Peyer's patch (tissue), 4 donors: Measurements from ENCODE around the gene TRUB1. TPM values are rescaled to one million over a fixed set of nuclear protein-coding genes. Genes with fewer than 3 reads are reported as not detected.
"Not testable (repeated sequence)": the region's sequence is repeated elsewhere in the genome, so short reads cannot be mapped to it uniquely, and the experiment has no call there.

Source experiments
- DNase-seq, 3 donors: peaks; one replicate each; pipeline ENCODE4 v3.0.0-alpha.2; 2017 to 2019
- H3K27ac ChIP-seq, 4 donors: fragments of 200-600 bp; sonication (generic); one replicate each; pipeline ENCODE4 v1.5.1; 2016 to 2019
- H3K27me3 ChIP-seq, 2 donors: fragments of 200-600 bp; sonication (generic); one replicate each; pipeline ENCODE4 v1.5.1; 2019
- H3K36me3 ChIP-seq, 3 donors: fragments of 200-600 bp; sonication (generic); one replicate each; pipeline ENCODE4 v1.5.1; 2016 to 2019
- H3K4me1 ChIP-seq, 4 donors: fragments of 200-600 bp; sonication (generic); one replicate each; pipeline ENCODE4 v1.5.1; 2016 to 2019
- H3K4me3 ChIP-seq, 4 donors: fragments of 200-600 bp; sonication (generic); 1 replicate in 3 of 4; 2 replicates in 1 of 4; pipeline ENCODE4 v1.5.1; 2016 to 2019; ENCODE audit warnings: mild to moderate bottlenecking in 1 of 4
- H3K9me3 ChIP-seq, 4 donors: fragments of 200-600 bp; sonication (generic); one replicate each; pipeline ENCODE4 v1.5.1; 2016 to 2019; ENCODE audit warnings: mild to moderate bottlenecking in 1 of 4
- CTCF ChIP-seq, 6 experiments: fragments of 450-650 bp in 4 of 6; fragments of 200-600 bp in 2 of 6; sonication (generic) in 1 of 6; IDR thresholded peaks; one replicate each; pipeline ENCODE4 v1.5.1; 2017 to 2019; ENCODE audit warnings: antibody characterized with exemption in 6 of 6, mild to moderate bottlenecking in 3 of 6, moderate library complexity in 1 of 6
- POLR2A ChIP-seq, 2 donors: fragments of 450-650 bp; IDR thresholded peaks; one replicate each; pipeline ENCODE4 v1.5.1; 2017; ENCODE audit warnings: antibody characterized with exemption in 2 of 2, mild to moderate bottlenecking in 2 of 2, moderate library complexity in 2 of 2
- total RNA-seq, 4 donors: library from RNA; depleted of rRNA; stranded (reverse); fragments of >200 nt; gene quantifications; one replicate each; pipeline ENCODE4 v1.1.0, GENCODE V29; 2016

The TRUB1 gene
- total RNA-seq, 4 donors from 2014 or later, result 9.9 to 19.3 (median 14.0) TPM

- DNase-seq, result no peak
- Histone ChIP-seq H3K4me3 (no peak overlapping the region), H3K4me1 (no peaks in the 10 kb centered on the region), H3K36me3 (no peaks in the 10 kb centered on the region), H3K9me3 (no peaks in the 10 kb centered on the region), H3K27me3 (no peaks in the 10 kb centered on the region), H3K27ac (no peak overlapping the region)
- TF ChIP-seq POLR2A (IDR thresholded peaks at IDR 0.05), result no peak
- no peak for TF ChIP-seq CTCF (IDR thresholded peaks at IDR 0.05)
These were observed 5.8 kb upstream of the TRUB1 start for GRCh38 chr10:114932225-114932624.

- Histone ChIP-seq H3K4me3 (no peak overlapping the region), H3K27me3 (no peaks in the 10 kb centered on the region), H3K27ac (no peak overlapping the region), H3K36me3 (no peaks in the 10 kb centered on the region), H3K4me1 (no peaks in the 10 kb centered on the region), H3K9me3 (no peaks in the 10 kb centered on the region)
- no peak for DNase-seq
- TF ChIP-seq POLR2A (IDR thresholded peaks at IDR 0.05) (no peak), CTCF (IDR thresholded peaks at IDR 0.05) (no peak)
These were observed 5.0 kb upstream of the TRUB1 start for GRCh38 chr10:114932945-114933344.

- no peak for TF ChIP-seq CTCF (IDR thresholded peaks at IDR 0.05)
- no peak for TF ChIP-seq POLR2A (IDR thresholded peaks at IDR 0.05)
- Histone ChIP-seq H3K4me1 (no peaks in the 10 kb centered on the region), H3K9me3 (no peaks in the 10 kb centered on the region), H3K27ac (no peak overlapping the region), H3K4me3 (no peak overlapping the region), H3K36me3 (no peaks in the 10 kb centered on the region), H3K27me3 (no peaks in the 10 kb centered on the region)
- no peak for DNase-seq
These were observed 4.4 kb upstream of the TRUB1 start for GRCh38 chr10:114933588-114933987.

GRCh38 chr10:114933995-114934394 lies 4.0 kb upstream of the TRUB1 start:
- not testable (repeated sequence) for H3K4me3 ChIP-seq, H3K4me1 ChIP-seq, H3K9me3 ChIP-seq, H3K36me3 ChIP-seq, H3K27ac ChIP-seq, DNase-seq, H3K27me3 ChIP-seq

- peak overlapping the region; percentile 73 to 91 (median 78) for H3K4me3 ChIP-seq
- TF ChIP-seq POLR2A (IDR thresholded peaks at IDR 0.05), result no peak
- H3K9me3 ChIP-seq, result no peaks in the 10 kb centered on the region
- peaks cover 0 to 27% (median 0%) of the 10 kb centered on the region in 3 donors for H3K36me3 ChIP-seq
- no peak for DNase-seq
- H3K27ac ChIP-seq, result peak overlapping the region in 1 of 4 donors; percentile 81
- peaks cover 0 to 10% (median 0%) of the 10 kb centered on the region in 4 donors for H3K4me1 ChIP-seq
- H3K27me3 ChIP-seq, result no peaks in the 10 kb centered on the region
These were observed 830 bp downstream of the TRUB1 start for GRCh38 chr10:114938856-114939193.

DNA sequence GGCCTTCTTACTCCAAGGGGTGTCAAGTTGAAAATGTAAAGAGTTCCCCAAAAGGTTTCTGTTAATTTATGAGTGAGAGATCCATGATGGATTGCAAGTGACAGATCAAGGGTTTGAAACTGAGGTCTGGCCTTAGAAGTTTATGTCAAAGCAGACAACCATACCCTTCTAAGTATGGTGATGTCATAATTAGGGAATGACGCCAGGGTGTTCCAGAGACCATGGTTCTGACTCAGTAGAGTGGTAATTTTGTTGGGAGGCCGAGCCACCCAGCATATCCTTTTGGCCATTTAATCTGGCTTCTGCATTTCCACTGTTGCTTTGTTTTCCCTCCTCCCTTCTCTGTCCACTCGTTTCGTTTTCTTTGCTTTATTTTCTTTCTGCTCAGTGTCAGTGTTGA lies 2.7 kb downstream of the TRUB1 start:
- Histone ChIP-seq H3K9me3 (no peaks in the 10 kb centered on the region), H3K4me3 (no peak overlapping the region), H3K27ac (no peak overlapping the region), H3K4me1 (peaks cover 0 to 10% (median 0%) of the 10 kb centered on the region in 4 donors), H3K36me3 (peaks cover 0 to 42% (median 0%) of the 10 kb centered on the region in 3 donors), H3K27me3 (no peaks in the 10 kb centered on the region)
- no peak for TF ChIP-seq CTCF (IDR thresholded peaks at IDR 0.05)
- no peak for TF ChIP-seq POLR2A (IDR thresholded peaks at IDR 0.05)
- DNase-seq, result no peak

DNA sequence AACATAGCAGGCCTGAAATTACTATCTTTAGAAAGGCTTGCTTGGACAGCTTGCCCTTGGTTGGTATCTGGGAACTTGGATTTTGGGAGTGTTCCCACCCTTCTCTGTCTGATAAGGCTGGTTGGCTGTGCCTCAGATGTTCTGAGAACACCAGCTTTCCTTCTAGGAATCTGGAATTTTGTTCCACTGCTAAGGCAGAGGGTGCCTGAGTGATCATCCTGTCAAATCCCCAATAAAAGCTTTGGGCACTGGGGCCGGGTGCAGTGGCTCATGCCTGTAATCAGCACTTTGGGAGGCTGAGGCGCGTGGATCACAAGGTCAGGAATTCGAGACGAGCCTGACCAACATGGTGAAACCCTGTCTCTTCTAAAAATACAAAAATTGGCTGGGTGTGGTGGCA lies 5.0 kb downstream of the TRUB1 start:
- H3K4me3 ChIP-seq, result no peak overlapping the region
- H3K27me3 ChIP-seq, result no peaks in the 10 kb centered on the region
- no peaks in the 10 kb centered on the region for H3K9me3 ChIP-seq
- TF ChIP-seq POLR2A (IDR thresholded peaks at IDR 0.05), result no peak
- no peak for TF ChIP-seq CTCF (IDR thresholded peaks at IDR 0.05)
- H3K27ac ChIP-seq, result no peak overlapping the region
- no peak for DNase-seq
- peaks cover 0 to 10% (median 0%) of the 10 kb centered on the region in 4 donors for H3K4me1 ChIP-seq
- H3K36me3 ChIP-seq, result peaks cover 0 to 50% (median 0%) of the 10 kb centered on the region in 3 donors
